GM18505 (cell line): Measurements from ENCODE around the gene MYEF2.

Experiments
- ATAC-seq: cut with Tn5 transposase; IDR thresholded peaks from one replicate; pipeline ENCODE4 v1.9.1; 2021; ENCODE audit not compliant: unreplicated experiment
- POLR2A ChIP-seq: IDR thresholded peaks from 4 replicates; pipeline ENCODE4 v1.6.1; 2011; ENCODE audit warnings: borderline replicate concordance; ENCODE audit not compliant: insufficient read depth, insufficient read length; ENCODE audit errors: extremely low read depth

MYEF2 gene

GRCh38 chr15:48120745-48121144, 57.4 kb downstream of the MYEF2 start, which contains the start of gene SLC24A5:
Gene SLC24A5, plus strand, starts transcription at chr15:48120990. Its CDS starts 55 bp downstream, at chr15:48121045.
- no peak for ATAC-seq

GRCh38 chr15:48119277-48119676, 58.8 kb downstream of the MYEF2 start:
- TF ChIP-seq POLR2A, result no peak
- ATAC-seq, result no peak

More at GRCh38 chr15:48120745-48121144, 57.4 kb downstream of the MYEF2 start, which contains the start of gene SLC24A5:
- no peak for TF ChIP-seq POLR2A

- TF ChIP-seq POLR2A, result no peak
- no peak for ATAC-seq
These were observed 65.9 kb downstream of the MYEF2 start for GRCh38 chr15:48112242-48112641.

- ATAC-seq, result no peak
- TF ChIP-seq POLR2A, result no peak
These were observed 68.1 kb downstream of the MYEF2 start for GRCh38 chr15:48109856-48110531.

- no peak for TF ChIP-seq POLR2A
- ATAC-seq, result no peak
These were observed 68.9 kb downstream of the MYEF2 start for GRCh38 chr15:48109212-48109611.

GRCh38 chr15:48105936-48106335, 72.2 kb downstream of the MYEF2 start:
- no peak for ATAC-seq
- TF ChIP-seq POLR2A, result no peak

DNA sequence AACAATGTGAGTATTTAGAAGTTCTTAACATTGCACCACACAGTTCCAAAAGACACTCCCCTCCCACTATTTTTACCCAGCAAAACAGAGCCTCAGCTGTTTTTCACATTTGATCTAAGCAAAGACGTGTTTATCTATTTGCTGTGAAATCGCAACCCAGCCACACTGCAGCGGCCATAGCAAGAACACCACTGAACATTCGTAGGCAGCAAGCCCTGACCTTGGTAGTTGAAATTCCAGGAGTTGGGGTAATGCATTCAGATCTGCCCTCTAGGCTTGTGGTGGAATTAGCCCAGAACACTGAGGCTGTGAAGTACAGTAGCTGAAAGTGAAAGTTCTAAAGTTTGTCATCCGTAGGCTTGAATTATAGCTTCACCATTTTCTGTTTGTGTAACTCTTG, 74.4 kb downstream of the MYEF2 start:
- no peak for ATAC-seq

DNA sequence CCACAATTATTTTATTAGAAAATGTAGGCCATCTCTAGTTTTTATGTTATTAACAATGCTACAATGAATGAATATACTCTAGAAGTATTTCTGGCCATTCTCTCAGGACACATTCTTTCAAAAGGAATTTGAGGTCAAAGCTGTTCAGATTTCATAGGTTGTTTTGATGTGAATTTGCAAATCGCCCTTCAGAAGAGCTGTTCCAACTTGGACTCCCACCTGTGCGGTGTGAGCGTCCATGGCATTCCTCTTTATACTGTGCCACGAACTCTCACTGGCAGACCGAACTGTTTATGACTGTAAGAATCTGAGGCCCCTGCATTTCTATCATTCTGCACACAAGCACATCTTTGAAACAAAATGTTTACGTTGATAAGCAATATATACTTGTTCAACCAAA, 75.9 kb downstream of the MYEF2 start:
- TF ChIP-seq POLR2A, result no peak
- ATAC-seq, result no peak

More for the DNA sequence above, 74.4 kb downstream of the MYEF2 start:
- TF ChIP-seq POLR2A, result no peak

GRCh38 chr15:48101376-48101961, 76.6 kb downstream of the MYEF2 start:
- no peak for ATAC-seq
- no peak for TF ChIP-seq POLR2A

GRCh38 chr15:48097264-48097663, 80.8 kb downstream of the MYEF2 start:
- no peak for TF ChIP-seq POLR2A

DNA sequence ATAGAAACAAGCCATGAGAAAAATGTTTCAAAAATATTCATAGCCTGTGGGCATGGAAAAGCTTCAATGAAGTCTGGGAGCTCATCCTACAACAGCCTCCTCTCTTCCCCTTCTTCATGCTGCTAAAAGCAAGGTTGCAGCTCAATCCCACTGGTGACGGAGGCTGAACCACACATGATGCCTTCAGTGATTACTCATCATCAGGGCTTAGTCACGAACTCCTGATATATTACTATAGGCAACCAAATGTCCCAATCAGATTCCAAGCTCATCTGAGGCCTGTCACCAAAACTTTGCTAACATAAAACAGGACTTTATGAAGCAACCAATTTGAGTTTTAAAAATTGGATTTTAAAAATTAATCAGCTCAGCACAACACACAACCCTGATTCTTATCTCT, 81.3 kb downstream of the MYEF2 start:
- TF ChIP-seq POLR2A, result no peak
- ATAC-seq, result peak; percentile 29

More at GRCh38 chr15:48097264-48097663, 80.8 kb downstream of the MYEF2 start:
- no peak for ATAC-seq

DNA sequence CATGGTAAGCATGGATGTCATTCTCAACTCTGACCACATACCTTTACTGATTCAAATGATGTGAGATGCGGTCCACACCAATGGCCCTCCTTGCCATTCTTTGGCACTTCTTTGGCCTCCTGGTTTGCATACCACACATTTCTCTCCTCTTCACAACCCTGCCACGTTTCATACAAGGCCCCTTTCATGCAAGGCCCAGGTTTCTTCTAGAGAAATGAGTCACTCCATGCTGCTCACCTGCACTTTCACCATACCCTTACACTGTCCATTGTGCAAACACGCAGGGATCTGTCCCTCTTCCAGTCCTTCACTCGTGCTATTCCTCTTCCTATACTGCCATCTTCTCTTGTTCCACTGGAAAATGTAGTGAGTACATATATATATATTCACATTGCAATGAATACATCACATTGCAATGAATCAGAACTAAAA, 81.7 kb downstream of the MYEF2 start:
- TF ChIP-seq POLR2A, result no peak
- ATAC-seq, result peak; percentile 75

GRCh38 chr15:48091522-48091921, 86.6 kb downstream of the MYEF2 start:
- no peak for ATAC-seq
- no peak for TF ChIP-seq POLR2A

DNA sequence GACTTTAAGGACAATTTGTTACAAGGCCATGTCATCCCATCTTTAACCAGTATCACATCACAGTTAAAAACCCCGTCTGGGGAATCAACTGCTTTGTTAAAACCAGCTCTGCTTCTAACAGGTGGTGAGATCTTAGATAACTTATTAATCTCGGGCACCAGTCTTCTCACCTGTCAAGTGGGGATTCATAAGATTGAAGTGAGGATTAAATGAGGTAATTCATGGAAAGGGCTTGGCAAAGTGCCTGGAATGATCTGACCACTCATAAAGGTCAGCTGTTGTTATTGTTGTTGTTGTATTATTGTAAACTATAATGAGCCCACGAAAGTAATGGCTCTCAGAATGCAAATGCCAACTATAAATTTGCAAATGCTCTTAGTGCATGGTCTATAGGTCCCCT, 87.4 kb downstream of the MYEF2 start:
- ATAC-seq, result no peak
- no peak for TF ChIP-seq POLR2A
